Thoracic aorta (tissue), 2 donors: Measurements from ENCODE around the gene GNG7. TPM values are rescaled to one million over a fixed set of nuclear protein-coding genes. Genes with fewer than 3 reads are reported as not detected.
"Not testable (repeated sequence)": the region's sequence is repeated elsewhere in the genome, so short reads cannot be mapped to it uniquely, and the experiment has no call there.

Source experiments
- ATAC-seq: fragments of 150-250 bp; one replicate; pipeline ENCODE4 v1.8.0; 2017; ENCODE audit warnings: low read depth; ENCODE audit not compliant: insufficient number of reproducible peaks, low FRiP score
- DNase-seq: peaks from one replicate; pipeline ENCODE4 v3.0.0-alpha.2; 2020; ENCODE audit warnings: low spot score
- H3K27ac ChIP-seq, 2 donors: fragments of 200-600 bp; sonication (generic); 1 replicate in 1 of 2; 2 replicates in 1 of 2; pipeline ENCODE4 v1.5.1; 2016; ENCODE audit warnings: mild to moderate bottlenecking in 2 of 2, moderate library complexity in 2 of 2
- H3K27me3 ChIP-seq: fragments of 200-600 bp; sonication (generic); replicated peaks from 2 replicates; pipeline ENCODE4 v1.6.0; 2016; ENCODE audit warnings: mild to moderate bottlenecking; ENCODE audit not compliant: insufficient read depth
- H3K36me3 ChIP-seq: fragments of 200-600 bp; sonication (generic); one replicate; pipeline ENCODE4 v1.5.1; 2016
- H3K4me1 ChIP-seq, 2 donors: fragments of 200-600 bp; sonication (generic); 1 replicate in 1 of 2; 2 replicates in 1 of 2; pipeline versions ENCODE4 v1.5.1 to v1.6.0; 2016; ENCODE audit warnings: low read depth in 2 of 2, mild to moderate bottlenecking in 1 of 2; ENCODE audit not compliant: control insufficient read depth in 1 of 2
- H3K4me3 ChIP-seq: fragments of 200-600 bp; sonication (generic); 2 replicates; pipeline ENCODE4 v1.5.1; 2016; ENCODE audit warnings: mild to moderate bottlenecking
- H3K9me3 ChIP-seq: fragments of 200-600 bp; sonication (generic); 2 replicates; pipeline ENCODE4 v1.5.1; 2016
- total RNA-seq, 2 donors: library from RNA; depleted of rRNA; stranded (reverse); fragments of >200 nt; gene quantifications; one replicate each; pipeline versions ENCODE4 v1.1.0 to v1.2.3, GENCODE V29; 2016
- TF ChIP-seq, protein P1 (sequence below): fragments of 200-600 bp; sonication (generic); IDR thresholded peaks from one replicate; pipeline ENCODE4 v1.5.1; 2019; ENCODE audit warnings: antibody characterized with exemption

Gene GNG7
- total RNA-seq, 2 donors from 2014 or later, result 2.3 to 3.2 TPM

DNA sequence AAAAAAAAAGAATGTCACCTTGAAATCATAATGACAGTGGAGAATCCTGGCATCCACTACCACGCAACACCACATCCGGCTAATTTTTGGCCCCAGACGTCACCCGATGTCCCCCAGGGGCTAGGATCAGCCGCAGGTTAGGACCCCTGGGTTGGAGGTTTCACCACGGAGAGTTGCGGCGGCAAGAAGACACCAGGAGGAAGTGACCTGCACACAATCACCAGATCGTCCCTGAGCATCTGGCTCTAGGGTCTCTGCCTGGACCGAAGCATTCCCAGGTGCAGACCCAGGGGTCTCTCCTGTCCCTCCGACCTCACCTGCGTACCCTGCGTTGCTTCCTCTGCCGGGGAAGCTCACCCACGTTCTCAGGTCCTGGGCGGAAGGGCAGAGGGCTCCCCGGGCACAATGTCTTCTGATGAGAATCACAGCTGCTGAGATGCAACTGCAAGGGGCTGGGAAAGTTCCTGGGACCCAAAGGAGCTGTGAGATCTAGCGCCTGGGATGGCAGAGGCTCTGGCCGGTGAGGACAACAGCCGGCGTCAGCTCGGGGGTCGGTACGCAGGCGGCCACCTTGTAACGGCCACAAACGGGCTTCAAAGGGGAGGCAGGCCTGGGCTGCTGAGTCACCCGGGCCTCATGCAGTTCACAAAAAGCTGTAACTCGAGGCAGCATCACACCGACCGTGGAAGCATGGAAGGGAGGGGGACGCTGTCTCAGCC, 115.3 kb downstream of the GNG7 start:
- Histone ChIP-seq H3K4me3 (no peak overlapping the region), H3K27me3 (no peaks in the 10 kb centered on the region), H3K27ac (peak overlapping the region; percentile 80 to 84), H3K4me1 (peaks cover 12 to 24% of the 10 kb centered on the region in 2 donors), H3K36me3 (no peaks in the 10 kb centered on the region), H3K9me3 (no peaks in the 10 kb centered on the region)
- DNase-seq (no peak), ATAC-seq (no peak)
- TF ChIP-seq, protein P1, sequence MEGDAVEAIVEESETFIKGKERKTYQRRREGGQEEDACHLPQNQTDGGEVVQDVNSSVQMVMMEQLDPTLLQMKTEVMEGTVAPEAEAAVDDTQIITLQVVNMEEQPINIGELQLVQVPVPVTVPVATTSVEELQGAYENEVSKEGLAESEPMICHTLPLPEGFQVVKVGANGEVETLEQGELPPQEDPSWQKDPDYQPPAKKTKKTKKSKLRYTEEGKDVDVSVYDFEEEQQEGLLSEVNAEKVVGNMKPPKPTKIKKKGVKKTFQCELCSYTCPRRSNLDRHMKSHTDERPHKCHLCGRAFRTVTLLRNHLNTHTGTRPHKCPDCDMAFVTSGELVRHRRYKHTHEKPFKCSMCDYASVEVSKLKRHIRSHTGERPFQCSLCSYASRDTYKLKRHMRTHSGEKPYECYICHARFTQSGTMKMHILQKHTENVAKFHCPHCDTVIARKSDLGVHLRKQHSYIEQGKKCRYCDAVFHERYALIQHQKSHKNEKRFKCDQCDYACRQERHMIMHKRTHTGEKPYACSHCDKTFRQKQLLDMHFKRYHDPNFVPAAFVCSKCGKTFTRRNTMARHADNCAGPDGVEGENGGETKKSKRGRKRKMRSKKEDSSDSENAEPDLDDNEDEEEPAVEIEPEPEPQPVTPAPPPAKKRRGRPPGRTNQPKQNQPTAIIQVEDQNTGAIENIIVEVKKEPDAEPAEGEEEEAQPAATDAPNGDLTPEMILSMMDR, result no peak

DNA sequence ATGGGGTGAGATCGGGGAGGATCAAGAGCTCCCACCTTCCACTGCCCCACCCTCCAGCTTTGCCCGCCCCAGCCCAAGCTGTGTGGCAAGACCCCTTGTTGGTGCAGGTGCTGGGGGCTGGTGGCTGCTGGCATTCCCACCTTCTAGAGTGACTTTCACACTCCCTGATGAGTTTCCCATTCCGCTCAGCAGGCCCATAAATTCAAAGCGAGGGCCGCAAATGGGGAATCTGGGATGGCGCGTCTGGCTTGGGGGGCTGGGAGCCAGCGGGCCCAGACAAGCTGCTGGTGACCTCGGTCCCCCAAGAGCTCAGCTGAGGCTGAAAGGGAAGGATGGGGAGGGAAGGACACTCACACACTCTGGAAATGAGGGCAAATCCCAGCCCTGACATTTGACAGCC, 116.3 kb downstream of the GNG7 start:
- TF ChIP-seq, protein P1, result no peak
- no peaks in the 10 kb centered on the region for H3K36me3 ChIP-seq
- H3K27me3 ChIP-seq, result no peaks in the 10 kb centered on the region
- no peak overlapping the region for H3K27ac ChIP-seq
- no peak for DNase-seq
- ATAC-seq, result no peak
- H3K9me3 ChIP-seq, result no peaks in the 10 kb centered on the region
- H3K4me1 ChIP-seq, result peaks cover 12 to 24% of the 10 kb centered on the region in 2 donors
- H3K4me3 ChIP-seq, result no peak overlapping the region

DNA sequence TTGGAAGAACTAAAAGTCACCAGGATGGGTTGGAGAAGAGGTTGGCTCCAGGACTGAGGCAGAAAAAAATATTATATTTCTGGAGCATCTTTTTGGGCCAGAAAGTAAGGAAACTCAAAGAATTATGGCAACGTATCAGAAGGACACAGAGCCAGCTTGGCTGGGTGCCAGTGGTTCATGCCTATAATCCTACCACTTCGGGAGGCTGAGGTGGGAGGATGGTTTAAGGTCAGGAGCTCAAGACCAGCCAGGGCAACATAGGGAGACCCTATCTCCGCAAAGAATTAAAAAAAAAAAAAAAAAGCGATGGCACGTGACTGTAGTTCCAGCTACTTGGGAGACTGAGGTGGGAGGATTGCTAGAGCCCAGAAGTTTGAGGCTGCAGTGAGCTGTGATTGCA, 118.5 kb downstream of the GNG7 start:
- no peak overlapping the region for H3K27ac ChIP-seq
- H3K27me3 ChIP-seq, result no peaks in the 10 kb centered on the region
- H3K36me3 ChIP-seq, result no peaks in the 10 kb centered on the region
- DNase-seq, result no peak
- no peak overlapping the region for H3K4me3 ChIP-seq
- TF ChIP-seq, protein P1, result no peak
- no peaks in the 10 kb centered on the region for H3K9me3 ChIP-seq
- no peak for ATAC-seq
- peaks cover 18 to 33% of the 10 kb centered on the region in 2 donors for H3K4me1 ChIP-seq

DNA sequence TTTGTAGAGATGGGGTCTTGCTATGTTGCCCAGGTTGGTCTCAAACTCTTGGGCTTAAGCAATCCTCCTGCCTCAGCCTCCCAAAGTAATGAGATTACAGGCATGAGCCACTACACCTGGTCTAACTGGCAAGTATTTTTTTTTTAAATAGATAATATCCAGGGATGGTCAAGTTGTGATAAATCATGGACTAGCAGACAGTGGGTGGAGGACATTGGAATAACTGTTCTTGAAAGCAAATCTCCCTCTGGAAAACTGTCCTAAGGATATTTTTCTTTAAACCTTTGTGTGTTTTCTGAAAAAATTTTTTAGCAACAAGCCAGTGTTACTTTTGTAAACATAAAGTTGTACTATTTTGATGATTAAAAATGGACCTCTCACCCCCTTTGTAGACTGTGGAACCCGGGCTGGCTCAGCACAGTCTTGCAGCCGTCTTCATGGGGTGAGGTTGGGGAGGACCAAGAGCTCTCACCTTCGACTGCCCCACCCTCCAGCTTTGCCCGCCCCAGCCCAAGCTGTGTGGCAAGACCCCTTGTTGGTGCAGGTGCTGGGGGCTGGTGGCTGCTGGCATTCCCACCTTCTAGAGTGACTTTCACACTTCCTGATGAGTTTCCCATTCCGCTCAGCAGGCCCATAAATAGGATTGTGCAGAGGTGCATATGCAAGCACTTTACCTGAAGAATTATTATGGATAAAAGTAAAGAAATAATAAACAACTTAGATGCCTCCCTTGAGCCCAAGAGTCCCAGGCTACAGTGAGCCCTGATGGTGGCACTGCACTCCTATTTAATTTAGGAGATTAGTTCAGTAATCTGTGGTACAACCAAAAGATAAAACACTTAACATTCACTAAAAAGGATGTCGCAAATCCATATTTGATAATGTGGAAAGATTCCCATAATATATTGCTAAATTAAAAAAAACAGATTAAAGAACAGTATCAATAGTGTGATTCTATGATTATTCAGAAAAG, 119.2 kb downstream of the GNG7 start:
- no peaks in the 10 kb centered on the region for H3K27me3 ChIP-seq
- DNase-seq (no peak), ATAC-seq (no peak)

DNA sequence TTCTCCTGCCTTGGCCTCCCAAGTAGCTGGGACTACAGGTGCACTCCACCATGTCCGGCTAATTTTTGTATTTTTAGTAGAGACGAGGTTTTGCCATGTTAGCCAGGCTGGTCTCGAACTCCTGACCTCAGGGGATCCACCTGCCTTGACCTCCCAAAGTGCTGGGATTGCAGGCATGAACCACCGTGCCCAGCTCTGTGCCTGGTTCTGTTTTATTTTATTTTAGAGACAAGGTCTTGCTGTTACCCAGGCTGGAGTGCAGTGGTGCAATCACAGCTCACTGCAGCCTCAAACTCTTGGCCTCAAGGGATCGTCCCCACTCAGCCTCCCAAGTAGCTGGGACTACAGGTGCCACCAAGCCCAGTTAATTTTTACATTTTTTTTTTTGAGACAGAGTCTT, 122.1 kb downstream of the GNG7 start:
- not testable (repeated sequence) for ATAC-seq, H3K9me3 ChIP-seq, H3K4me3 ChIP-seq, H3K27me3 ChIP-seq, H3K27ac ChIP-seq, DNase-seq, H3K36me3 ChIP-seq
- H3K4me1 ChIP-seq, result peaks cover 33 to 47% of the 10 kb centered on the region in 2 donors

More for the DNA sequence above, 119.2 kb downstream of the GNG7 start:
- H3K4me1 ChIP-seq, result peaks cover 21 to 33% of the 10 kb centered on the region in 2 donors
- H3K36me3 ChIP-seq, result no peaks in the 10 kb centered on the region
- H3K27ac ChIP-seq, result no peak overlapping the region
- TF ChIP-seq, protein P1, result no peak
- H3K4me3 ChIP-seq, result no peak overlapping the region
- no peaks in the 10 kb centered on the region for H3K9me3 ChIP-seq
